SKM-1 (cell line): ENCODE results near the gene NWD2.

Experiments
- DNase-seq: peaks from one replicate; lab custom pipeline; 2025; ENCODE audit not compliant: unreplicated experiment; lab: John Stamatoyannopoulos, UW

Gene NWD2

DNA sequence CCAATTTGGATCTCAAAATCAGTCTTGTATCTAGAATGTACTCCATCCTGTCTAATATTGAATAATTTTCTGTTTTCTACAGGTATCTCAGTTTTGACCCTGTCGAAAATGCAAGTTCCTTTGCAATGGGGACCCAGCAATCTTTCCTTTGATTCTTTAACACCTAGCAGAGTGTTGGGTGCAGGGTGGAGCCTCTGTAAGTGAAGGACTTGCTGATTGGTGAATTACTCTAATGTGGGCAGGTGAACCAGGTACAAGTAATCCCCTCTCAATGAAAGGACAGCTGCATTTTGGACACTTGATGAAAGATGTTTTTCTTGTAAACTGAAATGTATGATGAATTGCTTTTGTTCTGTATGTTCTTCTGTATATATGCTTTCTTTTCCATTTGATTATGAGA, 54.9 kb downstream of the NWD2 start:
- DNase-seq: no peak

GRCh38 chr4:37304612-37305011, 60.1 kb downstream of the NWD2 start:
- no peak for DNase-seq

DNA sequence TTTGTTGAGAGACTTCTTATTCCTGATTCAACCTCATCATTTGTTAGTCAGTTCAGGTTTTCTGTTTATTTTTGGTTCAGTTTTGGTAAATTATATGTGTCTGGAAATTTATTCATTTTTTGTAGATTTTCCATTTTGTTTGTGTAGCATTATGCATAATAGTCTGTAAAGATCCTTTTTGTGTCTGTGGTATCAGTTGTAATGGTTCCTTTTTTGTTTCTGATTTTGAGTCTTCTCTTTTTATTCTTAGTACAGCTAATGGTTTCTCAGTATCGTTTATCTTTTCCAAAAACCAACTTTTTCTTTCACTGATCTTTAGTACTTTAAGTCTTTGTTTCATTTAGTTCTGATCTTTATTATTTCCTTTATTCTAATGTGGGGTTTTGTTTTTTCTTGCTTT, 61.4 kb downstream of the NWD2 start:
- no peak for DNase-seq

GRCh38 chr4:37317104-37317643, 72.6 kb downstream of the NWD2 start:
- no peak for DNase-seq

- DNase-seq: no peak
Observed at GRCh38 chr4:37320513-37321235, 76.1 kb downstream of the NWD2 start.

DNA sequence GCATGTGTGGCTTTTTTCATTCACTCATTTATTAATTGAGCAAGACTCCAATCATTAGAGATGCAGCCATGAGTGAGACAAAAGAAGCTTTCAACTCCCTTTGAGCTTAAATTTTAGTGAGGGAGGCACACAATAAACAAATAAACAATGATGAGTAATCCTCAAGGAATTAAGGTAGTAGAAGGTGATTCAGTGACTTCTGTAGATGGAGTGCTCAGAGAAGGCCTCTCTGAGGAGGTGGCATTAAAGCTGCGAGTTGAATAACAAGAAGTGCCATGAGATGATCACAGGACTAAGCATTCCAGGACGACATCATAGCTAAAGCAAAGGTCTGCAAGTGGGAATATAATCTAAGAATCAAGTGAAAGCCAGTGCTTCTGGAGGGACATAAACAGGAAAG, 77.6 kb downstream of the NWD2 start:
- DNase-seq: no peak

DNA sequence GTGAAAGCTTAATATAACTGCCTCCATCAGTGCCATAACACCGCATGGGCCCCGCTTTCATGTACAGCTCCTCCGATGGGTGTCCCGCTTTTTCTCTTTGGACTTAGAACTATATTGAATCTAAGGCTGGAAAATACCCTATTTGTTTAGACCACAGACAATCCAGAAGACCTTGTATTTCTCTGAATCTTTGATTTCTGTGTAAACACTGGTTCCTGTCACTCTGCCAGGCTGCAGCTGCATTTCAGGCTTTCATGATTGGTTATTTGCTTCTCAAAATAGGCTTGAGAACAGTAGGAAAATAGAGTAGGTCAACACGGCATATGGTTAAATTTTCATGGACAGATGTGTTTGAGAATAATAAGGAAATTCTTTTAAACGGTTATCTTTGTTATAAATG, 80.0 kb downstream of the NWD2 start:
- no peak for DNase-seq

GRCh38 chr4:37326852-37327251, 82.3 kb downstream of the NWD2 start:
- DNase-seq: no peak

GRCh38 chr4:37338972-37339371, 94.4 kb downstream of the NWD2 start:
- no peak for DNase-seq

DNA sequence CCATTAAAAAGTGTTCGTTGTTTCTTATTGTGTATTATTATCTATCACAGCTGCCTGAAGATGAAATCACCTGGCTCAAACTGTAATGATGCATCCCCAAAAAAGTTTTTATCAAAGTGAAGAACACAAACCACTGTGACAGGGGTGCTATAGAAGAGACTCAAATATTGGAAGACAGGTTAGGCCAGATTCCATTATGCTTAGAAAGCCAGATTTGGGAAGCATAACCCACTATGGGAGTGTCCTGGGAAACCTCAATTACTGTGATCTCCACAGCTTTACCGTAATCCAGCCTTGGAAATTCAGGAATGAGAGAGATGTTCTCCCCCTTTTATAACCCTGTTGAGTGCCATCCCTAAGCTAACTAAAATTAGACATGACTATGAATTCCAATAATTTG, 114.2 kb downstream of the NWD2 start:
- DNase-seq: no peak

GRCh38 chr4:37359261-37359660, 114.7 kb downstream of the NWD2 start:
- DNase-seq: no peak

GRCh38 chr4:37365888-37366287, 121.3 kb downstream of the NWD2 start:
- DNase-seq: no peak

DNA sequence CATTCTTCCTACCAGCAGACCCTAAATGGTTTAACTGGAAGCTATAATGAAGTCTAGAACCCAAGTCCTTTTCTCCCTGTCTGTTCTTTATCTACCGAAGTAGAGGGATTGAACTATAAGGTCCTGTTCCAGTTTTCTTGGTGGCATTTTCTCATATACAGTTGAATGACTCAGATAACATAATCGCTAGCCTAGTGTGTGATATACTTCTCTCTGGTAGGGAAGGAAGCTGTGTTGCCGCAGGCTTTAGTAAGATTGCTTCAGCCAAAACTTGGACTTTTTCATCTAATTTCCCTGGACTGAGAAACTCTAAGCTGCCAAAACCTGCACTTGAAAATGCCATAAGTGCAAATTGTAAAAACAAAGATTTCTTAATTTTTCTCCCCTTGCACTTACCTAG, 123.4 kb downstream of the NWD2 start:
- no peak for DNase-seq

DNA sequence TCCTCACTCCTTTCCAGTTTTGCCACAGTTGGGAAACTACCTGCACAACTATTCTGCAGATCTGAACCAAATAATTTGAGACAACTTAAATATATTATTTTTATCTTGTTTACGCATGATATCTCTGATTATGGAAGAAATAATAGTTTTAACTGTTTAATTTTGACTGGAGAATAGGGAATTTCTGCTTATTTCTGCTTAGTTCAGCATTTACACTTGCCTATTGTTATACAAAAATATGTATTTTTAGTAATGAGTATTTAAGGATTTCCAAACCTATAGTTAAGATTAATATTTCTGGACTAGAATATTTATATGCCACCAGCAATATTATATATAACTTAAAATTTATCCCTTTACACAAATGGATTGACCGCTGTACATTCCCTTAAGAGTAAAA, 125.5 kb downstream of the NWD2 start:
- DNase-seq: no peak

- DNase-seq: no peak
Observed at GRCh38 chr4:37381040-37381668, 136.6 kb downstream of the NWD2 start.

DNA sequence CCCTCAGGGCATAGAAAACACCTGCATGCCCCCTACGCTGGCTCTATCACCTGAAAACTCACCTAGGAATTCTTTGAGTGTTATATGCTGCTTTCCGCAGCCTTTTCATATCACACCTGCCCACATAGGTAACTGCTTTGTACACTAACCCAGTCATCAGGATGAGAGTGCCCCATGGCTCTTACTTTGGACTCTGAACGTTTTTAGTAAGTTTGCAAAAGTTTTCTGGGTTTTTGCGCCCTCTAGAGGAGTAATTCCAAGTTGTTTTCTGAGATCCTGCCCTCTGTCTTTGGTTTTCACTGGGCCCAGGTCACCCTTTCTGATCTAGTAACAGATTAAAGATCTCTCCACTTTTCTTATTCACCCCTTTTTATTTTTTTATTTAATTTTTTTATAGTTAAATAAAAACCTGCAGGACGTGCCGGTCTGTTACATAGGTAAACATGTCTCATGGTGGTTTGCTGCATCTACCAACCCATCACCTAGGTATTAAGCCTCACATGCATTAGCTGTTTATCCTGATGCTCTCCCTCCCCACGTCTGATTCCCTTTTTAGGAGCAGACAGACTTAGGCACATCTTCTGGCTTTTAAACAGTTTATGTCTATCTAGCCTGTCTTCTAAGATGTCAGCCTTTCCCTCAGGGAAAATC, 139.2 kb downstream of the NWD2 start:
- peak; percentile 27 for DNase-seq

DNA sequence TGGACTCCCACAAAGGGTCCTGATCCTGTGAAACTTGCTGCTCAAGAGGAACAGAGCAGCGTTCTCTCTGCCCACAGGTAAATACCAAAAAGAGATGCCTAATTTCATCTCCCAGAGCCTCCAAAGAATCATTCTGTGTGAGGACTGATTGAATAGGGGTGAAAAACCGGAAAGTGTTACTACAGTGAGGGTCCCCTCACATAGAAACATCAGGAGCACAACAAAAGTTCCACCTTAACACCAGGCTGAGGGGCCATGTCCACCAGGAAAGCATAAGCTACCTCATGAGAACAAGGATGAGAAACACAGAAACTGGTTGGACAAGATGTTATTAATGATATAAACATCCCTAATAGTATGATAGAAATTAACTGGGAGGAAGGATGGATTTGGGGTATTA, 140.9 kb downstream of the NWD2 start:
- no peak for DNase-seq

- peak; percentile 79 for DNase-seq
Observed at GRCh38 chr4:37388681-37389365, 144.3 kb downstream of the NWD2 start.

- DNase-seq: no peak
Observed at GRCh38 chr4:37389366-37389765, 144.8 kb downstream of the NWD2 start.

GRCh38 chr4:37389967-37390580, 145.5 kb downstream of the NWD2 start:
- peak; percentile 47 for DNase-seq
